Measurements from ENCODE around the gene NRG3.

- TF ChIP-seq CTCF (IDR thresholded peaks at IDR 0.05) = no peak
- TF ChIP-seq POLR2A (IDR thresholded peaks at IDR 0.05) = no peak
These were observed 435.8 kb downstream of the NRG3 start for GRCh38 chr10:82310839-82311238.
